IMR-90 (cell line): ENCODE results near the gene GTF2F2. TPM values are rescaled to one million over a fixed set of nuclear protein-coding genes. Genes with fewer than 3 reads are reported as not detected.
A peak's percentile ranks its signal among the peaks of the same experiment; 100 is the strongest.

Experiments
- ATAC-seq: fragments of 200-7000 bp; cut with Tn5 transposase; 2 replicates; pipeline ENCODE4 v1.9.1; 2020; ENCODE audit warnings: low read depth, mild to moderate bottlenecking, moderate library complexity
- BruUV-seq: library from RNA; stranded (reverse); fragments of 400-500 nt; replicated peaks from 2 replicates; lab custom pipeline; 2021; lab: Mats Ljungman, UMichigan
- CTCF ChIA-PET: fragments of 300-600 bp; formaldehyde crosslinking; extraction: SDS; loops from one replicate; lab custom pipeline; 2021; ENCODE audit warnings: antibody characterized with exemption; lab: Yijun Ruan, JAX
- POLR2A ChIA-PET: fragments of 300-600 bp; sonication (Branson Sonifier 250); formaldehyde crosslinking; loops from one replicate; lab custom pipeline; 2022; ENCODE audit warnings: antibody characterized with exemption; ENCODE audit not compliant: unreplicated experiment; lab: Charles Lee
- DNase-seq: peaks from one replicate; pipeline ENCODE4 v3.0.0; 2013
- H2AFZ ChIP-seq: replicated peaks from 2 replicates; pipeline ENCODE3; 2013; ENCODE audit warnings: low read length, mild to moderate bottlenecking; ENCODE audit not compliant: poor library complexity
- H2AK5ac ChIP-seq: 2 replicates; pipeline ENCODE4 v1.6.1; 2013; ENCODE audit warnings: low read depth, low read length, inconsistent platforms
- H2AK9ac ChIP-seq: replicated peaks from 2 replicates; pipeline ENCODE3; 2013; ENCODE audit warnings: mild to moderate bottlenecking, low read depth, low read length, moderate library complexity; ENCODE audit not compliant: poor library complexity
- H2BK120ac ChIP-seq: 2 replicates; pipeline ENCODE4 v1.6.1; 2013; ENCODE audit warnings: low read depth, low read length, inconsistent platforms
- H2BK15ac ChIP-seq: 3 replicates; pipeline ENCODE4 v1.6.1; 2013; ENCODE audit warnings: low read depth, low read length, inconsistent platforms
- H2BK20ac ChIP-seq: 2 replicates; pipeline ENCODE4 v1.6.1; 2013; ENCODE audit warnings: low read depth, mild to moderate bottlenecking, inconsistent platforms, low read length, moderate library complexity
- H2BK5ac ChIP-seq: 2 replicates; pipeline ENCODE4 v1.6.1; 2013; ENCODE audit warnings: mild to moderate bottlenecking, low read depth, low read length, inconsistent platforms; ENCODE audit not compliant: poor library complexity, severe bottlenecking
- H3K14ac ChIP-seq: replicated peaks from 2 replicates; pipeline ENCODE4 v1.6.1; 2013; ENCODE audit warnings: low read depth, low read length, inconsistent platforms
- H3K18ac ChIP-seq: 2 replicates; pipeline ENCODE4 v1.6.1; 2013; ENCODE audit warnings: low read depth, low read length, control low read depth
- H3K23ac ChIP-seq: 2 replicates; pipeline ENCODE4 v1.6.1; 2013; ENCODE audit warnings: low read depth, low read length, inconsistent platforms
- H3K27ac ChIP-seq: 2 replicates; pipeline ENCODE4 v1.5.1; 2013; ENCODE audit warnings: mild to moderate bottlenecking, control low read depth, low read length; ENCODE audit not compliant: insufficient read depth
- H3K27me3 ChIP-seq: 2 replicates; pipeline ENCODE4 v1.6.1; 2013; ENCODE audit warnings: low read length; ENCODE audit not compliant: control insufficient read depth, insufficient read depth
- H3K36me3 ChIP-seq: 2 replicates; pipeline ENCODE4 v1.6.1; 2013; ENCODE audit warnings: low read length, mixed read lengths; ENCODE audit not compliant: control insufficient read depth, insufficient read depth
- H3K4ac ChIP-seq: 2 replicates; pipeline ENCODE4 v1.6.1; 2013; ENCODE audit warnings: low read depth, low read length, inconsistent platforms
- H3K4me1 ChIP-seq: 2 replicates; pipeline ENCODE4 v1.6.1; 2013; ENCODE audit warnings: low read length, mixed read lengths; ENCODE audit not compliant: control insufficient read depth, insufficient read depth
- H3K4me2 ChIP-seq: 2 replicates; pipeline ENCODE4 v1.6.1; 2013; ENCODE audit warnings: low read depth, mild to moderate bottlenecking, control low read depth, low read length, moderate library complexity
- H3K4me3 ChIP-seq: 2 replicates; pipeline ENCODE4 v1.5.1; 2013; ENCODE audit warnings: low read depth, mild to moderate bottlenecking, control low read depth, low read length, moderate library complexity; ENCODE audit not compliant: insufficient read depth
- H3K56ac ChIP-seq: 2 replicates; pipeline ENCODE4 v1.6.1; 2013; ENCODE audit warnings: low read length, inconsistent platforms; ENCODE audit not compliant: insufficient read depth; ENCODE audit errors: extremely low read depth
- H3K79me1 ChIP-seq, 2 experiments: 2 replicates each; pipeline ENCODE4 v1.6.1; 2013; ENCODE audit warnings: low read length in 2 of 2, inconsistent platforms in 1 of 2, low read depth in 1 of 2
- H3K9ac ChIP-seq: 2 replicates; pipeline ENCODE4 v1.6.1; 2013; ENCODE audit warnings: low read depth, low read length, control low read depth
- H3K9me1 ChIP-seq: 2 replicates; pipeline ENCODE4 v1.6.1; 2013; ENCODE audit warnings: low read length, inconsistent platforms; ENCODE audit not compliant: insufficient read depth
- H3K9me3 ChIP-seq: 2 replicates; pipeline ENCODE4 v1.6.1; 2013; ENCODE audit warnings: low read length; ENCODE audit not compliant: control insufficient read depth, insufficient read depth
- H4K20me1 ChIP-seq: 2 replicates; pipeline ENCODE4 v1.6.1; 2013; ENCODE audit warnings: low read length, inconsistent platforms; ENCODE audit not compliant: insufficient read depth
- H4K5ac ChIP-seq: 2 replicates; pipeline ENCODE4 v1.6.1; 2013; ENCODE audit warnings: mild to moderate bottlenecking, low read depth, low read length, control low read depth
- H4K8ac ChIP-seq, 2 experiments: 2 replicates each; pipeline ENCODE4 v1.6.1; 2013; ENCODE audit warnings: low read depth in 2 of 2, low read length in 2 of 2, control low read depth in 1 of 2, inconsistent platforms in 1 of 2
- H4K91ac ChIP-seq: 2 replicates; pipeline ENCODE4 v1.6.1; 2013; ENCODE audit warnings: low read depth, low read length, inconsistent platforms; ENCODE audit not compliant: insufficient read depth
- CEBPB ChIP-seq: IDR thresholded peaks from 2 replicates; pipeline ENCODE4 v1.6.1; 2012; ENCODE audit warnings: low read depth, low read length, improper control_type of control experiment
- CHD1 ChIP-seq: IDR thresholded peaks from 2 replicates; pipeline ENCODE4 v1.6.1; 2012; ENCODE audit warnings: low read depth, low read length, improper control_type of control experiment
- FOS ChIP-seq: fragments of 150-350 bp; IDR thresholded peaks from 2 replicates; pipeline ENCODE4 v1.6.1; 2016; ENCODE audit warnings: low read depth, low read length
- MAFK ChIP-seq: IDR thresholded peaks from 2 replicates; pipeline ENCODE4 v1.6.1; 2012; ENCODE audit warnings: low read depth, low read length, improper control_type of control experiment
- MAZ ChIP-seq: IDR thresholded peaks from 2 replicates; pipeline ENCODE4 v1.6.1; 2012; ENCODE audit warnings: low read depth, mild to moderate bottlenecking, low read length, improper control_type of control experiment, moderate library complexity, borderline replicate concordance
- MXI1 ChIP-seq: IDR thresholded peaks from 2 replicates; pipeline ENCODE4 v1.6.1; 2012; ENCODE audit warnings: low read depth, mild to moderate bottlenecking, low read length, moderate library complexity, borderline replicate concordance
- NFE2L2 ChIP-seq: fragments of 150-350 bp; IDR thresholded peaks from 2 replicates; pipeline ENCODE4 v1.6.1; 2016; ENCODE audit warnings: low read depth, mild to moderate bottlenecking, low read length
- POLR2A ChIP-seq: IDR thresholded peaks from 2 replicates; pipeline ENCODE4 v1.6.1; 2012; ENCODE audit warnings: mild to moderate bottlenecking, low read depth, low read length
- RAD21 ChIP-seq: IDR thresholded peaks from 2 replicates; pipeline ENCODE4 v1.6.1; 2012; ENCODE audit warnings: low read length, improper control_type of control experiment
- RCOR1 ChIP-seq: IDR thresholded peaks from 2 replicates; pipeline ENCODE4 v1.6.1; 2012; ENCODE audit warnings: mild to moderate bottlenecking, low read length, improper control_type of control experiment; ENCODE audit not compliant: insufficient replicate concordance
- RFX5 ChIP-seq: IDR thresholded peaks from 2 replicates; pipeline ENCODE4 v1.8.0; 2012; ENCODE audit warnings: low read depth, mild to moderate bottlenecking, low read length, moderate library complexity
- WGBS, 2 experiments: methylation state at CpG; one replicate each; pipeline versions ENCODE4 v1.1.5 to v1.1.7; 2013; ENCODE audit warnings: missing lambda C conversion rate in 2 of 2; ENCODE audit not compliant: insufficient read length in 1 of 2; ENCODE audit errors: extremely low coverage in 2 of 2; 5-methylcytosine and 5-hydroxymethylcytosine counted together
- dilution Hi-C: fragments of 300-500 bp; cut with HindIII; formaldehyde crosslinking; loops from one replicate; pipeline ENCODE4 v1.14.3; 2018; ENCODE audit warnings: low sequenced_read_pairs; ENCODE audit not compliant: unreplicated experiment
- in situ Hi-C: fragments of 300-500 bp; cut with MboI; formaldehyde crosslinking; loops from 3 replicates; pipeline ENCODE4 v1.14.3; 2019; ENCODE audit warnings: low sequenced_read_pairs, inconsistent platforms, mixed read lengths
- intact Hi-C: fragments of 100-400 bp; cut with micrococcal nuclease; formaldehyde crosslinking; loops from 2 replicates; pipeline ENCODE4 v1.10.0; 2022
- polyA plus RNA-seq, 3 experiments: library from polyadenylated mRNA; depleted of rRNA; stranded (reverse); fragments of >200 nt; gene quantifications; 2 replicates each; pipeline ENCODE4 v1.2.3, GENCODE V29; 2012; ENCODE audit warnings: low replicate concordance in 1 of 3
- total RNA-seq: library from RNA; depleted of rRNA; stranded (reverse); fragments of >200 nt; gene quantifications from 2 replicates; pipeline ENCODE4 v1.2.3, GENCODE V29; 2012
- TF ChIP-seq, protein P1 (sequence below): fragments of 150-350 bp; IDR thresholded peaks from 2 replicates; pipeline ENCODE4 v1.6.1; 2017; ENCODE audit warnings: mild to moderate bottlenecking, antibody characterized with exemption, low read length, low read depth

The GTF2F2 gene
- total and polyA plus RNA-seq, 2 of the 4 experiments (the other 2 are of a cell fraction) = 16.5 to 21.0 TPM

DNA sequence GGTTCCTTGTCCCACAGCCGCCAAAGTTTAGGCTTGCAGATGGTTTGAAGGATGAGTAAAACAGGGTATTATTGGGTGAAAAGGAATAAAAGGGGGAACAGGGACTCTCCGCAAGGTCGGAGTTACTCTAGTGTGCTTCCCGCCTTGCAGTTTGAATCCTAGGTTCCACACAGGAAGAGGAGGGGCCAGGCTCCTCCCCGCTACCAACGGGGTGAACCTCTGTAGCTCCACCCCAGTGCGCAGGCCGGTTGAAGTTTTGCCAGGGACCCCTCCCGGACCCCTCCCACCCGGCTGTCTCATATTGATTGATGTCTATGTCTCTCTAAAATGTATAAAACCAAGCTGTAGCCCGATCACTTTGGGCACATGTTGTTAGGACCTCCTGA, 11.6 kb upstream of the GTF2F2 start:
- H3K14ac ChIP-seq = no peak overlapping the region
- no peak overlapping the region for H2BK5ac ChIP-seq
- peaks cover 16% of the 10 kb centered on the region for H3K4me1 ChIP-seq
- H2AK5ac ChIP-seq = no peak overlapping the region
- peak overlapping the region; percentile 39 for H2AFZ ChIP-seq
- H3K9me1 ChIP-seq = peaks cover 4% of the 10 kb centered on the region; the same call in 1 of the 2 replicates
- H2AK9ac ChIP-seq = no peak overlapping the region
- dilution Hi-C loops (no loop called here), intact Hi-C loops (no loop called here), in situ Hi-C loops (no loop called here)
- H3K4ac ChIP-seq = no peak overlapping the region
- H3K9me3 ChIP-seq = no peaks in the 10 kb centered on the region
- H3K79me1 ChIP-seq = no peaks in the 10 kb centered on the region
- no peak overlapping the region for H3K4me2 ChIP-seq
- H3K36me3 ChIP-seq = no peaks in the 10 kb centered on the region
- 80% methylated on average over 2 of the region's 11 CpGs; no CpG with 5 or more reads in 1 of the 2 experiments for WGBS, 2 experiments
- no peaks in the 10 kb centered on the region for H4K20me1 ChIP-seq
- ChIA-PET CTCF (no interaction called here), POLR2A (no interaction called here)
- H3K27me3 ChIP-seq = no peaks in the 10 kb centered on the region
- no peak overlapping the region for H3K9ac ChIP-seq
- H2BK15ac ChIP-seq = no peak overlapping the region
- H2BK20ac ChIP-seq = no peak overlapping the region
- no peak overlapping the region for H3K56ac ChIP-seq
- no peak overlapping the region for H4K8ac ChIP-seq
- H2BK120ac ChIP-seq = no peak overlapping the region
- TF ChIP-seq RAD21 (no peak), CHD1 (no peak), CEBPB (no peak), POLR2A (no peak), FOS (no peak), RFX5 (no peak), MXI1 (no peak), RCOR1 (no peak), MAZ (no peak), NFE2L2 (no peak), MAFK (no peak)
- TF ChIP-seq, protein P1, sequence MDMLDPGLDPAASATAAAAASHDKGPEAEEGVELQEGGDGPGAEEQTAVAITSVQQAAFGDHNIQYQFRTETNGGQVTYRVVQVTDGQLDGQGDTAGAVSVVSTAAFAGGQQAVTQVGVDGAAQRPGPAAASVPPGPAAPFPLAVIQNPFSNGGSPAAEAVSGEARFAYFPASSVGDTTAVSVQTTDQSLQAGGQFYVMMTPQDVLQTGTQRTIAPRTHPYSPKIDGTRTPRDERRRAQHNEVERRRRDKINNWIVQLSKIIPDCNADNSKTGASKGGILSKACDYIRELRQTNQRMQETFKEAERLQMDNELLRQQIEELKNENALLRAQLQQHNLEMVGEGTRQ = no peak
- no peak overlapping the region; the same call in 1 of the 2 replicates for H3K18ac ChIP-seq
- no peak overlapping the region for H3K23ac ChIP-seq
- ATAC-seq (no peak), DNase-seq (no peak)
- no peak overlapping the region for H4K91ac ChIP-seq
- H3K27ac ChIP-seq = no peak overlapping the region
- no peak overlapping the region for H3K4me3 ChIP-seq
- H4K5ac ChIP-seq = no peak overlapping the region
- no TSS peak for BruUV-seq
